HG02943 (cell line): ENCODE measurements around the gene RBAK.
"Not testable (repeated sequence)": the region's sequence is repeated elsewhere in the genome, so short reads cannot be mapped to it uniquely, and the experiment has no call there.

Source experiments
- ATAC-seq: cut with Tn5 transposase; IDR thresholded peaks from one replicate; pipeline ENCODE4 v1.9.1; 2021; ENCODE audit warnings: mild to moderate bottlenecking, low read depth, moderate library complexity; ENCODE audit not compliant: unreplicated experiment

Gene RBAK

GRCh38 chr7:5047127-5047526 lies 1.5 kb downstream of the RBAK start:
- not testable (repeated sequence) for ATAC-seq

GRCh38 chr7:5050676-5051075 lies 5.0 kb downstream of the RBAK start:
- ATAC-seq, result no peak

- not testable (repeated sequence) for ATAC-seq
Measured at GRCh38 chr7:5051731-5052130, 6.1 kb downstream of the RBAK start.

- no peak for ATAC-seq
Measured at GRCh38 chr7:5053175-5053574, 7.5 kb downstream of the RBAK start.

- no peak for ATAC-seq
Measured at GRCh38 chr7:5063698-5064097, 18.0 kb downstream of the RBAK start.

GRCh38 chr7:5064391-5065106 lies 18.9 kb downstream of the RBAK start:
- ATAC-seq, result no peak

- ATAC-seq, result no peak
Measured at GRCh38 chr7:5065107-5065407, 19.4 kb downstream of the RBAK start.

- no peak for ATAC-seq
Measured at GRCh38 chr7:5068521-5068920, 22.9 kb downstream of the RBAK start.

GRCh38 chr7:5070206-5070605 lies 24.5 kb downstream of the RBAK start:
- no peak for ATAC-seq

- ATAC-seq, result not testable (repeated sequence)
Measured at GRCh38 chr7:5075187-5075586, 29.5 kb downstream of the RBAK start.

- ATAC-seq, result no peak
Measured at GRCh38 chr7:5077740-5078139, 32.1 kb downstream of the RBAK start.

- no peak for ATAC-seq
Measured at GRCh38 chr7:5082806-5083205, 37.1 kb downstream of the RBAK start.

- ATAC-seq, result no peak
Measured at GRCh38 chr7:5083311-5083711, 37.7 kb downstream of the RBAK start.

GRCh38 chr7:5086256-5086655 lies 40.6 kb downstream of the RBAK start:
- no peak for ATAC-seq

- ATAC-seq, result not testable (repeated sequence)
Measured at GRCh38 chr7:5088228-5088833, 42.7 kb downstream of the RBAK start.

- no peak for ATAC-seq
Measured at GRCh38 chr7:5088906-5089305, 43.2 kb downstream of the RBAK start.

GRCh38 chr7:5093948-5094347 lies 48.3 kb downstream of the RBAK start:
- ATAC-seq, result no peak

GRCh38 chr7:5094641-5095040 lies 49.0 kb downstream of the RBAK start:
- no peak for ATAC-seq

GRCh38 chr7:5116359-5116758 lies 70.7 kb downstream of the RBAK start:
- ATAC-seq, result no peak

- no peak for ATAC-seq
Measured at GRCh38 chr7:5117095-5117970, 71.7 kb downstream of the RBAK start.
